ENCODE measurements around the gene SOS2.

GRCh38 chr14:50085570-50086320 lies 145.6 kb downstream of the SOS2 start:
- TF ChIP-seq EZH2 (IDR thresholded peaks at IDR 0.05; ENCODE audit: borderline replicate concordance, low read depth, low read length, severe bottlenecking): no peak
- TF ChIP-seq CTCF (IDR thresholded peaks at IDR 0.05; ENCODE audit: extremely low read depth in 1 of 2, insufficient read depth in 1 of 2, low read depth in 1 of 2, low read length in 2 of 2): no peak
- TF ChIP-seq MAX (IDR thresholded peaks at IDR 0.05; ENCODE audit: insufficient read depth, insufficient read length): no peak
- no peak for TF ChIP-seq POLR2A (IDR thresholded peaks at IDR 0.05; ENCODE audit: low read depth, low read length)
- TF ChIP-seq FOS (IDR thresholded peaks at IDR 0.05; ENCODE audit: borderline replicate concordance, insufficient read depth, low read length): no peak
